ENCODE measurements around the gene OST4.

The OST4 gene

DNA sequence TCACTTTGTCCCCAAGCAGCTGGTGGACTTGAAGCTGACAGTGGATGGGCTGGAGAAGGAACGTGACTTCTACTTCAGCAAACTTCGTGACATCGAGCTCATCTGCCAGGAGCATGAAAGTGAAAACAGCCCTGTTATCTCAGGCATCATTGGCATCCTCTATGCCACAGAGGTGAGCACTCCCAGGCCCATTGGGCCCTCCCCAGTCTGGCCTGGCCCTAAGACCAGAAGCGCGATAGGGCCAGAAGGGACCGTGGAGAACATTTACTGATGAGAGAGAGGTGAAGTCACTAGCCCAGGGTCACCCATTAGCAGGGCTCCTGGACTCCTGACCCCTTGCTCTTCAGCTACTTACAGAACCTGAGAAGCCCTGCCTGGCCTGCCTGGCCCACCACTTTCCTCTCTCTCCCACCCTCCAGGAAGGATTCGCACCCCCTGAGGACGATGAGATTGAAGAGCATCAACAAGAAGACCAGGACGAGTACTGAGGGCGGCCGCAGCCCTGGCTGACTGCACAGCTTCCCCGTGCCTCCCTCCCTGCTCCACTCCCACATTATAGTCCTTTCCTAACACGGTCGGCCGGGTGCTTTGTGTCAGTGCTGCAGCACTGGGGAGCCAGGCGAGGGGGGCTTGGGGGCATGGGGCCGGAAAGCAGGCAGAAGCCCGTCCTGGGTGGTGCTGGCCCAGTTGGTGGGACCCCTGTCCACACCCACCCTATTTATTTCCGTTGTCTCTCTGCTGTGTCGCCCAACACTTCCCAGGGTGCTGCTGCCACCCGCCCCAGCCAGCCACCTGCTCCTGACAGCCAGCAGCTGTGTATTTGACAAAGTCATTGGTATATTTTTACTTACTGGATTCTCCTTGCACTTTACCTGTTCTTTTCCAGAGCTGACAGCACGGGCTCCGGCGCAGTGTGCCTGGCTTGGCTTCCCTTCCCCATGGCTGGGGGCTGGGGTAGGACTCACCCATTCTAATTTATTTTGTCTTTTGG, 45.3 kb downstream of the OST4 start:
- DNase-seq (ENCODE audit: low read depth): no peak

DNA sequence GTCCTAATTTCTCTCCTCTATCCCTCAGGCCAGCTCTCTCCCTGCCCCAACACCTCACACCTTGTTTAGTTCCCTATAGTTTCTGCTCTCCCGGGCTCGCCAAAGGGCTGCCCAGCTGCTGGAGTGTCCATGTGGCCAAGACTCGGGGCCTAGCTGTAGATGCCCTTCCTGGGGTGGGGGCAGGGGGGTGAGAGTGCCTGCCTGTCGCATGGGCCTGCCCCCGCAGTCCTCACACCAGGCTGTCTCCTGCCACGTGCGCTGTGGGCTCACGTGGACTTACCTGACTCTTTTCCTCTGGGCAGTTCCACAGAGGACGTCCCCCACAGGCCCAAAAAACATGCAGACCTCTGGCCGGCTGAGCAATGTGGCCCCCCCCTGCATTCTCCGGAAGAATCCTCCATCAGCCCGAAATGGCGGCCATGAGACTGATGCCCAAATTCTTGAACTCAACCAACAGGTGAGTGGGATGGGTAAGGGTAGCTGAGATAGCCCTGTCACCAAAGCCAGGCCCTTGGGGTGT, 46.1 kb downstream of the OST4 start:
- DNase-seq (ENCODE audit: low read depth): no peak

DNA sequence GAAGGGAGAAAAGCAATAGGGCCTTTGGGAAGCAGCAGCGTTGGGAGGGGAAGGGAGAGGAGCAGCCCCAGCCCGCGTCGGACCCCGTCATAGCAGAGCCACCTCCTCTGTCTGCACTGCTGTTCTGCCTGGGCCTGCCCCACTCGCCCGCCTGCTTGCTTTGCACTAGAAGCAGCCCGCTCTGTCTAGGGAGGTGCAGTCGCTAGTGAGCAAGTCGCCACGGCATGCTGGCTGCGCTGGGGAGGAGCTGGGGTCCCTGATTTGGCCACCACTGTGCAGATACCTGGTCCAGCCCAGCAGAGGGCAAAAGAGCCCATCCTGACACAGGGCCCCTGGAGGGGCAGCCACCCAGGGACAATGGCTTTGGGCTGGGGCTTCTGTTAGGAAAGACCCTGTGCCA, 46.6 kb downstream of the OST4 start:
- DNase-seq (ENCODE audit: low read depth): no peak

GRCh38 chr2:27024188-27024587, 47.3 kb downstream of the OST4 start:
- no peak for DNase-seq (ENCODE audit: low read depth)

GRCh38 chr2:27023740-27024139, 47.7 kb downstream of the OST4 start:
- no peak for DNase-seq (ENCODE audit: low read depth)

- DNase-seq (ENCODE audit: low read depth): no peak
Measured at GRCh38 chr2:27021253-27022049, 50.0 kb downstream of the OST4 start.

Measured in T follicular helper cell (primary cell).